IMR-90 (cell line): ENCODE data around the gene IGFBP5. TPM values are rescaled to one million over a fixed set of nuclear protein-coding genes. Genes with fewer than 3 reads are reported as not detected.

Experiments
- ATAC-seq: fragments of 200-7000 bp; cut with Tn5 transposase; 2 replicates; pipeline ENCODE4 v1.9.1; 2020; ENCODE audit warnings: low read depth, mild to moderate bottlenecking, moderate library complexity
- BruUV-seq: library from RNA; stranded (reverse); fragments of 400-500 nt; replicated peaks from 2 replicates; lab custom pipeline; 2021; lab: Mats Ljungman, UMichigan
- CTCF ChIA-PET: fragments of 300-600 bp; formaldehyde crosslinking; extraction: SDS; loops from one replicate; lab custom pipeline; 2021; ENCODE audit warnings: antibody characterized with exemption; lab: Yijun Ruan, JAX
- POLR2A ChIA-PET: fragments of 300-600 bp; sonication (Branson Sonifier 250); formaldehyde crosslinking; loops from one replicate; lab custom pipeline; 2022; ENCODE audit warnings: antibody characterized with exemption; ENCODE audit not compliant: unreplicated experiment; lab: Charles Lee
- DNase-seq: peaks from one replicate; pipeline ENCODE4 v3.0.0; 2013
- H2AFZ ChIP-seq: replicated peaks from 2 replicates; pipeline ENCODE3; 2013; ENCODE audit warnings: low read length, mild to moderate bottlenecking; ENCODE audit not compliant: poor library complexity
- H2AK5ac ChIP-seq: 2 replicates; pipeline ENCODE4 v1.6.1; 2013; ENCODE audit warnings: low read depth, low read length, inconsistent platforms
- H2AK9ac ChIP-seq: replicated peaks from 2 replicates; pipeline ENCODE3; 2013; ENCODE audit warnings: mild to moderate bottlenecking, low read depth, low read length, moderate library complexity; ENCODE audit not compliant: poor library complexity
- H2BK120ac ChIP-seq: 2 replicates; pipeline ENCODE4 v1.6.1; 2013; ENCODE audit warnings: low read depth, low read length, inconsistent platforms
- H2BK15ac ChIP-seq: 3 replicates; pipeline ENCODE4 v1.6.1; 2013; ENCODE audit warnings: low read depth, low read length, inconsistent platforms
- H2BK20ac ChIP-seq: 2 replicates; pipeline ENCODE4 v1.6.1; 2013; ENCODE audit warnings: low read depth, mild to moderate bottlenecking, inconsistent platforms, low read length, moderate library complexity
- H2BK5ac ChIP-seq: 2 replicates; pipeline ENCODE4 v1.6.1; 2013; ENCODE audit warnings: mild to moderate bottlenecking, low read depth, low read length, inconsistent platforms; ENCODE audit not compliant: poor library complexity, severe bottlenecking
- H3K14ac ChIP-seq: replicated peaks from 2 replicates; pipeline ENCODE4 v1.6.1; 2013; ENCODE audit warnings: low read depth, low read length, inconsistent platforms
- H3K18ac ChIP-seq: 2 replicates; pipeline ENCODE4 v1.6.1; 2013; ENCODE audit warnings: low read depth, low read length, control low read depth
- H3K23ac ChIP-seq: 2 replicates; pipeline ENCODE4 v1.6.1; 2013; ENCODE audit warnings: low read depth, low read length, inconsistent platforms
- H3K27ac ChIP-seq: 2 replicates; pipeline ENCODE4 v1.5.1; 2013; ENCODE audit warnings: mild to moderate bottlenecking, control low read depth, low read length; ENCODE audit not compliant: insufficient read depth
- H3K27me3 ChIP-seq: 2 replicates; pipeline ENCODE4 v1.6.1; 2013; ENCODE audit warnings: low read length; ENCODE audit not compliant: control insufficient read depth, insufficient read depth
- H3K36me3 ChIP-seq: 2 replicates; pipeline ENCODE4 v1.6.1; 2013; ENCODE audit warnings: low read length, mixed read lengths; ENCODE audit not compliant: control insufficient read depth, insufficient read depth
- H3K4ac ChIP-seq: 2 replicates; pipeline ENCODE4 v1.6.1; 2013; ENCODE audit warnings: low read depth, low read length, inconsistent platforms
- H3K4me1 ChIP-seq: 2 replicates; pipeline ENCODE4 v1.6.1; 2013; ENCODE audit warnings: low read length, mixed read lengths; ENCODE audit not compliant: control insufficient read depth, insufficient read depth
- H3K4me2 ChIP-seq: 2 replicates; pipeline ENCODE4 v1.6.1; 2013; ENCODE audit warnings: low read depth, mild to moderate bottlenecking, control low read depth, low read length, moderate library complexity
- H3K4me3 ChIP-seq: 2 replicates; pipeline ENCODE4 v1.5.1; 2013; ENCODE audit warnings: low read depth, mild to moderate bottlenecking, control low read depth, low read length, moderate library complexity; ENCODE audit not compliant: insufficient read depth
- H3K56ac ChIP-seq: 2 replicates; pipeline ENCODE4 v1.6.1; 2013; ENCODE audit warnings: low read length, inconsistent platforms; ENCODE audit not compliant: insufficient read depth; ENCODE audit errors: extremely low read depth
- H3K79me1 ChIP-seq, 2 experiments: 2 replicates each; pipeline ENCODE4 v1.6.1; 2013; ENCODE audit warnings: low read length in 2 of 2, inconsistent platforms in 1 of 2, low read depth in 1 of 2
- H3K9ac ChIP-seq: 2 replicates; pipeline ENCODE4 v1.6.1; 2013; ENCODE audit warnings: low read depth, low read length, control low read depth
- H3K9me1 ChIP-seq: 2 replicates; pipeline ENCODE4 v1.6.1; 2013; ENCODE audit warnings: low read length, inconsistent platforms; ENCODE audit not compliant: insufficient read depth
- H3K9me3 ChIP-seq: 2 replicates; pipeline ENCODE4 v1.6.1; 2013; ENCODE audit warnings: low read length; ENCODE audit not compliant: control insufficient read depth, insufficient read depth
- H4K20me1 ChIP-seq: 2 replicates; pipeline ENCODE4 v1.6.1; 2013; ENCODE audit warnings: low read length, inconsistent platforms; ENCODE audit not compliant: insufficient read depth
- H4K5ac ChIP-seq: 2 replicates; pipeline ENCODE4 v1.6.1; 2013; ENCODE audit warnings: mild to moderate bottlenecking, low read depth, low read length, control low read depth
- H4K8ac ChIP-seq, 2 experiments: 2 replicates each; pipeline ENCODE4 v1.6.1; 2013; ENCODE audit warnings: low read depth in 2 of 2, low read length in 2 of 2, control low read depth in 1 of 2, inconsistent platforms in 1 of 2
- H4K91ac ChIP-seq: 2 replicates; pipeline ENCODE4 v1.6.1; 2013; ENCODE audit warnings: low read depth, low read length, inconsistent platforms; ENCODE audit not compliant: insufficient read depth
- BHLHE40 ChIP-seq: fragments of 150-350 bp; IDR thresholded peaks from 2 replicates; pipeline ENCODE4 v1.6.1; 2016; ENCODE audit warnings: mild to moderate bottlenecking, low read depth, low read length
- CEBPB ChIP-seq: IDR thresholded peaks from 2 replicates; pipeline ENCODE4 v1.6.1; 2012; ENCODE audit warnings: low read depth, low read length, improper control_type of control experiment
- CHD1 ChIP-seq: IDR thresholded peaks from 2 replicates; pipeline ENCODE4 v1.6.1; 2012; ENCODE audit warnings: low read depth, low read length, improper control_type of control experiment
- ELK1 ChIP-seq: fragments of 150-350 bp; IDR thresholded peaks from 2 replicates; pipeline ENCODE4 v1.6.1; 2016; ENCODE audit warnings: low read depth, mild to moderate bottlenecking, low read length, moderate library complexity, borderline replicate concordance
- FOS ChIP-seq: fragments of 150-350 bp; IDR thresholded peaks from 2 replicates; pipeline ENCODE4 v1.6.1; 2016; ENCODE audit warnings: low read depth, low read length
- MAFK ChIP-seq: IDR thresholded peaks from 2 replicates; pipeline ENCODE4 v1.6.1; 2012; ENCODE audit warnings: low read depth, low read length, improper control_type of control experiment
- MAZ ChIP-seq: IDR thresholded peaks from 2 replicates; pipeline ENCODE4 v1.6.1; 2012; ENCODE audit warnings: low read depth, mild to moderate bottlenecking, low read length, improper control_type of control experiment, moderate library complexity, borderline replicate concordance
- MXI1 ChIP-seq: IDR thresholded peaks from 2 replicates; pipeline ENCODE4 v1.6.1; 2012; ENCODE audit warnings: low read depth, mild to moderate bottlenecking, low read length, moderate library complexity, borderline replicate concordance
- NFE2L2 ChIP-seq: fragments of 150-350 bp; IDR thresholded peaks from 2 replicates; pipeline ENCODE4 v1.6.1; 2016; ENCODE audit warnings: low read depth, mild to moderate bottlenecking, low read length
- POLR2A ChIP-seq: IDR thresholded peaks from 2 replicates; pipeline ENCODE4 v1.6.1; 2012; ENCODE audit warnings: mild to moderate bottlenecking, low read depth, low read length
- RAD21 ChIP-seq: IDR thresholded peaks from 2 replicates; pipeline ENCODE4 v1.6.1; 2012; ENCODE audit warnings: low read length, improper control_type of control experiment
- RCOR1 ChIP-seq: IDR thresholded peaks from 2 replicates; pipeline ENCODE4 v1.6.1; 2012; ENCODE audit warnings: mild to moderate bottlenecking, low read length, improper control_type of control experiment; ENCODE audit not compliant: insufficient replicate concordance
- RFX5 ChIP-seq: IDR thresholded peaks from 2 replicates; pipeline ENCODE4 v1.8.0; 2012; ENCODE audit warnings: low read depth, mild to moderate bottlenecking, low read length, moderate library complexity
- SMC3 ChIP-seq: fragments of 150-350 bp; IDR thresholded peaks from 2 replicates; pipeline ENCODE4 v1.6.1; 2016; ENCODE audit warnings: low read depth, mild to moderate bottlenecking, antibody characterized with exemption, low read length, moderate library complexity
- WGBS, 2 experiments: methylation state at CpG; one replicate each; pipeline versions ENCODE4 v1.1.5 to v1.1.7; 2013; ENCODE audit warnings: missing lambda C conversion rate in 2 of 2; ENCODE audit not compliant: insufficient read length in 1 of 2; ENCODE audit errors: extremely low coverage in 2 of 2; 5-methylcytosine and 5-hydroxymethylcytosine counted together
- dilution Hi-C: fragments of 300-500 bp; cut with HindIII; formaldehyde crosslinking; loops from one replicate; pipeline ENCODE4 v1.14.3; 2018; ENCODE audit warnings: low sequenced_read_pairs; ENCODE audit not compliant: unreplicated experiment
- in situ Hi-C: fragments of 300-500 bp; cut with MboI; formaldehyde crosslinking; loops from 3 replicates; pipeline ENCODE4 v1.14.3; 2019; ENCODE audit warnings: low sequenced_read_pairs, inconsistent platforms, mixed read lengths
- intact Hi-C: fragments of 100-400 bp; cut with micrococcal nuclease; formaldehyde crosslinking; loops from 2 replicates; pipeline ENCODE4 v1.10.0; 2022
- polyA plus RNA-seq, 3 experiments: library from polyadenylated mRNA; depleted of rRNA; stranded (reverse); fragments of >200 nt; gene quantifications; 2 replicates each; pipeline ENCODE4 v1.2.3, GENCODE V29; 2012; ENCODE audit warnings: low replicate concordance in 1 of 3
- total RNA-seq: library from RNA; depleted of rRNA; stranded (reverse); fragments of >200 nt; gene quantifications from 2 replicates; pipeline ENCODE4 v1.2.3, GENCODE V29; 2012
- TF ChIP-seq, protein P1 (sequence below): conservative IDR thresholded peaks from 2 replicates; pipeline ENCODE4 v1.5.1; 2012; ENCODE audit warnings: mild to moderate bottlenecking, low read depth, low read length, improper control_type of control experiment
- TF ChIP-seq, protein P2 (sequence below): fragments of 150-350 bp; IDR thresholded peaks from 2 replicates; pipeline ENCODE4 v1.6.1; 2017; ENCODE audit warnings: mild to moderate bottlenecking, antibody characterized with exemption, low read length, low read depth

Gene IGFBP5
- total and polyA plus RNA-seq, 2 of the 4 experiments (the other 2 are of a cell fraction), result 392 to 1,339 TPM

DNA sequence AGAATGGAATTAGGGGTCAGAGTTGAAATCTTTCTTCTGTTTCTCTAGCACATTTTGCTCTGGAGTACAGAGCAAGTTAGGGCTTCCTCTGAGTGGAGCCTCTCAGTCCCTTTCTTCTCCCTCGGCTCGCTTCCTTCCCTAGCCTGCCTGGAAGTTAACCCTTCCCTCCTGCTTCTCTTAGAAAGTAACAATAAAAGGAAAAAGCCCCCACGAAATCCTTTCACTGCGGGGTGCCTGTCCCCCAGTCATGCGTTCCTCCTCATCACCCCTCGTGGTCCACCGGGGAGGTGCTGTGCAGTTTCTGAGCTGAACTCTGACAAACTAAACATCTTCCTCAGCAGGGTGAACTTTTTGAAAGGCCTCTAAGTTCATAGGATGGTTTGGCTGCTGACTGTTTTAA, 60.2 kb downstream of the IGFBP5 start:
- Histone ChIP-seq H2BK120ac (no peak overlapping the region), H2BK5ac (no peak overlapping the region), H3K79me1 (no peaks in the 10 kb centered on the region), H4K20me1 (no peaks in the 10 kb centered on the region), H2BK15ac (no peak overlapping the region), H4K8ac (no peak overlapping the region), H3K18ac (no peak overlapping the region), H4K91ac (no peak overlapping the region), H2AFZ (no peak overlapping the region), H3K9ac (no peak overlapping the region; the same call in 1 of the 2 replicates), H3K36me3 (no peaks in the 10 kb centered on the region), H3K56ac (no peak overlapping the region), H3K27me3 (peaks cover 29% of the 10 kb centered on the region), H3K4me3 (no peak overlapping the region), H3K4me1 (peaks cover 4% of the 10 kb centered on the region; the same call in 1 of the 2 replicates), H3K27ac (no peak overlapping the region), H2BK20ac (no peak overlapping the region), H3K9me1 (no peaks in the 10 kb centered on the region), H3K23ac (no peak overlapping the region), H4K5ac (no peak overlapping the region; the same call in 1 of the 2 replicates), H3K4me2 (peak overlapping the region; percentile 8; the same call in 1 of the 2 replicates), H3K4ac (no peak overlapping the region), H2AK9ac (no peak overlapping the region), H3K14ac (no peak overlapping the region), H3K9me3 (no peaks in the 10 kb centered on the region), H2AK5ac (no peak overlapping the region)
- BruUV-seq, result no TSS peak
- ATAC-seq (no peak), DNase-seq (no peak)
- dilution Hi-C loops, result no loop called here
- intact Hi-C loops, result no loop called here
- no CpG with 5 or more reads among the region's 7 CpGs for WGBS, 2 experiments
- ChIA-PET CTCF (no interaction called here), POLR2A (interaction anchor here (0.6 kb wide), 1 partner anchor 118 kb away, joined by 4 read pairs; no protein-coding TSS in a partner anchor)
- TF ChIP-seq NFE2L2, result no peak
- TF ChIP-seq BHLHE40, result no peak
- TF ChIP-seq, protein P1, sequence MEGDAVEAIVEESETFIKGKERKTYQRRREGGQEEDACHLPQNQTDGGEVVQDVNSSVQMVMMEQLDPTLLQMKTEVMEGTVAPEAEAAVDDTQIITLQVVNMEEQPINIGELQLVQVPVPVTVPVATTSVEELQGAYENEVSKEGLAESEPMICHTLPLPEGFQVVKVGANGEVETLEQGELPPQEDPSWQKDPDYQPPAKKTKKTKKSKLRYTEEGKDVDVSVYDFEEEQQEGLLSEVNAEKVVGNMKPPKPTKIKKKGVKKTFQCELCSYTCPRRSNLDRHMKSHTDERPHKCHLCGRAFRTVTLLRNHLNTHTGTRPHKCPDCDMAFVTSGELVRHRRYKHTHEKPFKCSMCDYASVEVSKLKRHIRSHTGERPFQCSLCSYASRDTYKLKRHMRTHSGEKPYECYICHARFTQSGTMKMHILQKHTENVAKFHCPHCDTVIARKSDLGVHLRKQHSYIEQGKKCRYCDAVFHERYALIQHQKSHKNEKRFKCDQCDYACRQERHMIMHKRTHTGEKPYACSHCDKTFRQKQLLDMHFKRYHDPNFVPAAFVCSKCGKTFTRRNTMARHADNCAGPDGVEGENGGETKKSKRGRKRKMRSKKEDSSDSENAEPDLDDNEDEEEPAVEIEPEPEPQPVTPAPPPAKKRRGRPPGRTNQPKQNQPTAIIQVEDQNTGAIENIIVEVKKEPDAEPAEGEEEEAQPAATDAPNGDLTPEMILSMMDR, result no peak
- TF ChIP-seq MAZ, result no peak
- TF ChIP-seq CHD1, result no peak
- TF ChIP-seq MAFK, result no peak
- TF ChIP-seq, protein P2, sequence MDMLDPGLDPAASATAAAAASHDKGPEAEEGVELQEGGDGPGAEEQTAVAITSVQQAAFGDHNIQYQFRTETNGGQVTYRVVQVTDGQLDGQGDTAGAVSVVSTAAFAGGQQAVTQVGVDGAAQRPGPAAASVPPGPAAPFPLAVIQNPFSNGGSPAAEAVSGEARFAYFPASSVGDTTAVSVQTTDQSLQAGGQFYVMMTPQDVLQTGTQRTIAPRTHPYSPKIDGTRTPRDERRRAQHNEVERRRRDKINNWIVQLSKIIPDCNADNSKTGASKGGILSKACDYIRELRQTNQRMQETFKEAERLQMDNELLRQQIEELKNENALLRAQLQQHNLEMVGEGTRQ, result no peak
- TF ChIP-seq POLR2A, result no peak
- TF ChIP-seq RAD21, result no peak
- TF ChIP-seq ELK1, result no peak
- TF ChIP-seq RFX5, result no peak
- TF ChIP-seq FOS, result no peak
- no peak for TF ChIP-seq RCOR1
- TF ChIP-seq CEBPB, result no peak
- no peak for TF ChIP-seq MXI1
- TF ChIP-seq SMC3, result no peak
- in situ Hi-C loops, result no loop called here
